HEK293T (cell line): Measurements from ENCODE around the gene ARHGAP26.

Experiments used
- FOXK2 ChIP-seq: fragments of 450-650 bp; IDR thresholded peaks from 2 replicates; pipeline ENCODE4 v1.6.1; 2016; ENCODE audit warnings: mild to moderate bottlenecking
- HDGF ChIP-seq: fragments of 450-650 bp; IDR thresholded peaks from 2 replicates; pipeline ENCODE4 v1.6.1; 2017; ENCODE audit warnings: antibody characterized with exemption, borderline replicate concordance

DNA sequence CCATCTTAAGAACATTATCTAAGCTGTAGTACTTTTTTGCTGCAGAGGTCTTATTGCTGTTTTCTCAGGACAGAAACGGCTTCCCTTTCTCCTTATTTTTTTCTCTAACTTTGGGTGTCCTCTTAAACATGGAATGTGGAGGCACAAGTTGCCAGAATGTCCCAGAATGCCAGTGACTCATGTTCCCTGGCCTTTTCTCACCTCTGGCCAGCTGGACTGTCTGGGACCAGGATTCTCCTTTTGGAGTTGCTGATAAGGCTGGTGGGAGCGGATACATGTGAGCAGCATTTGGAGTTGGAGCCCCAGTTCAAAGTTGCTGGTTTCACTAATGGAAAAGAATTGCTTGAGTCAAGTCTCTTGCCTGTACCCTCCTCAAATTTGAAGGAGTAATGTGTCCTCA is 112.8 kb downstream of the ARHGAP26 start:
- no peak for TF ChIP-seq FOXK2
- no peak for TF ChIP-seq HDGF
